GM10248 (cell line): ENCODE measurements around the gene AP5S1.

ENCODE experiments used
- CTCF ChIA-PET: fragments of 300-600 bp; sonication (Branson Sonifier 250); formaldehyde crosslinking; extraction: SDS; loops from one replicate; lab custom pipeline; 2021; ENCODE audit warnings: antibody characterized with exemption; lab: Yijun Ruan, JAX
- POLR2A ChIA-PET: fragments of 350-650 bp; sonication (Branson Sonifier 250); formaldehyde crosslinking; extraction: SDS; loops from one replicate; lab custom pipeline; 2020; ENCODE audit warnings: antibody characterized with exemption; lab: Yijun Ruan, JAX
- DNase-seq: peaks from one replicate; pipeline ENCODE4 v3.0.0; 2012; ENCODE audit errors: extremely low spot score
- CTCF ChIP-seq: IDR thresholded peaks from 2 replicates; pipeline ENCODE4 v1.5.1; 2012; ENCODE audit warnings: mild to moderate bottlenecking, low read depth; ENCODE audit errors: extremely low read depth, missing control alignments, control extremely low read depth

The AP5S1 gene

GRCh38 chr20:3811467-3812258 is 8.7 kb upstream of the AP5S1 start:
- no peak for TF ChIP-seq CTCF
- CTCF ChIA-PET, result interaction anchor here (0.8 to 1.4 kb wide), 3 partner anchors 16 to 25 kb away, joined by 3 to 4 read pairs (median 3); partner anchors contain the start of gene CENPB
- POLR2A ChIA-PET, result interaction anchor here (0.5 kb wide), 1 partner anchor 34 kb away, joined by 3 read pairs; no protein-coding TSS in a partner anchor
- DNase-seq, result no peak

GRCh38 chr20:3812259-3812681 is 8.1 kb upstream of the AP5S1 start:
- ChIA-PET CTCF (interaction anchor here (1.4 kb wide), 1 partner anchor 25 kb away, joined by 3 read pairs; no protein-coding TSS in a partner anchor), POLR2A (interaction anchor here (0.5 kb wide), 1 partner anchor 33 kb away, joined by 3 read pairs; no protein-coding TSS in a partner anchor)
- no peak for DNase-seq
- TF ChIP-seq CTCF, result no peak

- POLR2A ChIA-PET, result no interaction called here
- no peak for TF ChIP-seq CTCF
- DNase-seq, result no peak
- CTCF ChIA-PET, result interaction anchor here (1.2 to 2.0 kb wide), 5 partner anchors 12 to 136 kb away, joined by 3 to 6 read pairs (median 3); partner anchors contain the start of gene CENPB
These were observed 7.1 kb upstream of the AP5S1 start for GRCh38 chr20:3812975-3813847.

GRCh38 chr20:3813848-3814581 is 6.3 kb upstream of the AP5S1 start:
- no peak for DNase-seq
- POLR2A ChIA-PET, result no interaction called here
- CTCF ChIA-PET, result interaction anchor here (1.2 to 2.5 kb wide), 8 partner anchors 9 to 137 kb away, joined by 3 to 7 read pairs (median 3); partner anchors contain the start of gene CENPB
- no peak for TF ChIP-seq CTCF

GRCh38 chr20:3814928-3815495 is 5.3 kb upstream of the AP5S1 start:
- POLR2A ChIA-PET, result no interaction called here
- CTCF ChIA-PET, result interaction anchor here (1.2 to 7.1 kb wide), 5 partner anchors 10 to 28 kb away, joined by 3 to 63 read pairs (median 5); partner anchors contain the start of gene CENPB
- DNase-seq, result no peak
- no peak for TF ChIP-seq CTCF
